Mesenchymal stem cell (in vitro differentiated cells and primary cell): ENCODE data around the gene BEST1.

Source experiments
- DNase-seq: peaks from one replicate; pipeline ENCODE4 v3.0.0-alpha.2; 2013
- H2AFZ ChIP-seq: one replicate; pipeline ENCODE4 v1.6.1; 2013; ENCODE audit warnings: low read depth, mild to moderate bottlenecking, control low read depth, inconsistent platforms, low read length, moderate library complexity
- H2AK5ac ChIP-seq: 2 replicates; pipeline ENCODE4 v1.6.1; 2013; ENCODE audit warnings: low read length, moderate library complexity, mild to moderate bottlenecking, inconsistent platforms; ENCODE audit not compliant: severe bottlenecking
- H2BK120ac ChIP-seq: one replicate; pipeline ENCODE4 v1.6.1; 2013; ENCODE audit warnings: low read depth, mild to moderate bottlenecking, inconsistent platforms, low read length, moderate library complexity
- H2BK12ac ChIP-seq, 2 experiments: one replicate each; pipeline ENCODE4 v1.6.1; 2013; ENCODE audit warnings: inconsistent platforms in 2 of 2, low read length in 2 of 2, mild to moderate bottlenecking in 2 of 2, moderate library complexity in 2 of 2, control low read depth in 1 of 2
- H2BK15ac ChIP-seq: one replicate; pipeline ENCODE4 v1.6.1; 2013; ENCODE audit warnings: mild to moderate bottlenecking, low read depth, inconsistent platforms; ENCODE audit not compliant: poor library complexity, severe bottlenecking
- H2BK5ac ChIP-seq: 2 replicates; pipeline ENCODE4 v1.6.1; 2013; ENCODE audit warnings: low read depth, mild to moderate bottlenecking, low read length, control low read depth, inconsistent platforms; ENCODE audit not compliant: poor library complexity, severe bottlenecking
- H3K14ac ChIP-seq, 2 experiments: one replicate each; pipeline ENCODE4 v1.6.1; 2013; ENCODE audit warnings: inconsistent platforms in 2 of 2, low read length in 2 of 2, control low read depth in 1 of 2, mild to moderate bottlenecking in 1 of 2, moderate library complexity in 1 of 2
- H3K18ac ChIP-seq, 2 experiments: one replicate each; pipeline ENCODE4 v1.6.1; 2013; ENCODE audit warnings: inconsistent platforms in 2 of 2, low read length in 2 of 2, control low read depth in 1 of 2, low read depth in 1 of 2, mild to moderate bottlenecking in 1 of 2
- H3K23ac ChIP-seq, 2 experiments: one replicate each; pipeline ENCODE4 v1.6.1; 2013; ENCODE audit warnings: inconsistent platforms in 2 of 2, low read length in 2 of 2, mild to moderate bottlenecking in 2 of 2, moderate library complexity in 2 of 2, control low read depth in 1 of 2
- H3K27ac ChIP-seq: 2 replicates; pipeline ENCODE4 v1.5.1; 2013; ENCODE audit warnings: mild to moderate bottlenecking, moderate library complexity, low read length, control low read depth, inconsistent platforms; ENCODE audit not compliant: poor library complexity, severe bottlenecking
- H3K27me3 ChIP-seq, 2 experiments: 2 replicates each; pipeline versions ENCODE4 v1.6.1 to v1.7.0; 2013; ENCODE audit warnings: low read length in 2 of 2, mild to moderate bottlenecking in 2 of 2, moderate library complexity in 2 of 2, control low read depth in 1 of 2, inconsistent platforms in 1 of 2; ENCODE audit not compliant: control insufficient read depth in 1 of 2, insufficient read depth in 1 of 2
- H3K36me3 ChIP-seq, 2 experiments: 2 replicates each; pipeline versions ENCODE4 v1.6.1 to v1.7.0; 2013; ENCODE audit warnings: low read length in 2 of 2, control low read depth in 1 of 2, inconsistent platforms in 1 of 2, low read depth in 1 of 2, mild to moderate bottlenecking in 1 of 2; ENCODE audit not compliant: insufficient read depth in 2 of 2, control insufficient read depth in 1 of 2
- H3K4ac ChIP-seq, 2 experiments: one replicate each; pipeline ENCODE4 v1.6.1; 2013; ENCODE audit warnings: inconsistent platforms in 2 of 2, low read length in 2 of 2, mild to moderate bottlenecking in 2 of 2, moderate library complexity in 2 of 2, control low read depth in 1 of 2, low read depth in 1 of 2
- H3K4me1 ChIP-seq: 2 replicates; pipeline ENCODE4 v1.6.1; 2013; ENCODE audit warnings: low read depth, low read length, control low read depth; ENCODE audit not compliant: control insufficient read depth, insufficient read depth
- H3K4me2 ChIP-seq: 2 replicates; pipeline ENCODE4 v1.6.1; 2013; ENCODE audit warnings: low read length, mild to moderate bottlenecking, inconsistent platforms; ENCODE audit not compliant: poor library complexity, severe bottlenecking
- H3K4me3 ChIP-seq, 2 experiments: 2 replicates each; pipeline versions ENCODE4 v1.5.1 to v1.7.0; 2013; ENCODE audit warnings: low read length in 2 of 2, mild to moderate bottlenecking in 2 of 2, control low read depth in 1 of 2, low read depth in 1 of 2; ENCODE audit not compliant: insufficient read depth in 1 of 2
- H3K79me1 ChIP-seq: replicated peaks from 2 replicates; pipeline ENCODE4 v1.6.1; 2013; ENCODE audit warnings: mild to moderate bottlenecking, control low read depth, low read length, inconsistent platforms; ENCODE audit not compliant: poor library complexity, severe bottlenecking
- H3K9ac ChIP-seq: 2 replicates; pipeline ENCODE4 v1.7.0; 2013; ENCODE audit warnings: mild to moderate bottlenecking, low read length, moderate library complexity
- H3K9me3 ChIP-seq: 2 replicates; pipeline ENCODE4 v1.7.0; 2013; ENCODE audit warnings: mild to moderate bottlenecking, low read length; ENCODE audit not compliant: control insufficient read depth
- H4K8ac ChIP-seq: one replicate; pipeline ENCODE4 v1.6.1; 2013; ENCODE audit warnings: inconsistent platforms, mild to moderate bottlenecking, low read length, moderate library complexity
- H4K91ac ChIP-seq: one replicate; pipeline ENCODE4 v1.6.1; 2013; ENCODE audit warnings: mild to moderate bottlenecking, low read length, inconsistent platforms
- WGBS: methylation state at CpG from one replicate; pipeline ENCODE4 v1.1.7; 2013; ENCODE audit warnings: mixed read lengths; 5-methylcytosine and 5-hydroxymethylcytosine counted together

BEST1 gene

DNA sequence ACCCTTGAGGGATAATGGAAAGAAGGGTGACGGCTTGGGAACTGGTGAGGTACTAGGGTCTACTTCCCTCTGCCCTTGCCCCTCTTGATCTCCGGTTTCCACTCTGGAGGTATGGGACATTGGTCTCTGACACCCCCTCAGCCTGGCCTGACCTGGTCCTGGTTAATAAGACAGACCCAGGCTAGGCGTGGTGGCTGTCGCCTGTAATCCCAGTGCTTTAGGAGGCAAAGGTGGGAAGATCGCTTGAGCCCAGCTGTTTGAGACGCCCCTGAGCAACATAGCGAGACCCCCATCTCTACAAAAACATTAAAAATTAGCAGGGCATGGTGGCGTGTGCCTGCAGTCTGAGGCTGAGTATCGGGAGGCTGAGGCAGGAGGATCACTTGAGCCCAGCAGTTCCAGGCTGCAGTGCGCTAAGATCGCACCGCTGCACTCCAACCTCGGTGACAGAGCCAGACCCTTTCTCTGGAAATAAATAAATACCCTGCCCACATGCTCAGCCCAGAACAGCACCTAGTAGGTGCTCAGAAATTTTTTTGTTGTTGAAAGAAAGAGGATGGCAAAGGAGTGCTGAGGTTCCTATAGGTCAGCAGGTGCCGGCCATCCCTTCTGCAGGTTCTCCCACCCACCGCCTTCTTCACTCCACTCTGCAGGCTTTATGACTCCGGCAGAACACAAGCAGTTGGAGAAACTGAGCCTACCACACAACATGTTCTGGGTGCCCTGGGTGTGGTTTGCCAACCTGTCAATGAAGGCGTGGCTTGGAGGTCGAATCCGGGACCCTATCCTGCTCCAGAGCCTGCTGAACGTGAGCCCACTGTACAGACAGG, 6.3 kb downstream of the BEST1 start:
- WGBS = 87% methylated on average over 20 of the region's 20 CpGs
- no peak overlapping the region for H3K23ac ChIP-seq
- H2BK5ac ChIP-seq = no peak overlapping the region
- no peaks in the 10 kb centered on the region for H3K9me3 ChIP-seq
- H3K36me3 ChIP-seq = peaks cover 3 to 42% of the 10 kb centered on the region in 2 experiments
- H4K91ac ChIP-seq = no peak overlapping the region
- H3K18ac ChIP-seq = no peak overlapping the region
- no peak for DNase-seq
- peak overlapping the region; percentile 91 for H3K9ac ChIP-seq
- H3K4me1 ChIP-seq = peaks cover 14% of the 10 kb centered on the region
- H3K27ac ChIP-seq = no peak overlapping the region
- H2AK5ac ChIP-seq = no peak overlapping the region
- H2BK120ac ChIP-seq = no peak overlapping the region
- no peak overlapping the region for H4K8ac ChIP-seq
- H2BK15ac ChIP-seq = peak overlapping the region; percentile 73
- peaks cover 0 to 23% of the 10 kb centered on the region in 2 experiments for H3K27me3 ChIP-seq
- no peak overlapping the region for H3K4me2 ChIP-seq
- no peak overlapping the region for H2AFZ ChIP-seq
- H3K4me3 ChIP-seq = peak overlapping the region in 1 of 2 experiments; percentile 76
- H2BK12ac ChIP-seq = peak overlapping the region in 1 of 2 experiments; percentile 20
- no peak overlapping the region for H3K4ac ChIP-seq
- no peak overlapping the region for H3K14ac ChIP-seq
- H3K79me1 ChIP-seq = no peaks in the 10 kb centered on the region

DNA sequence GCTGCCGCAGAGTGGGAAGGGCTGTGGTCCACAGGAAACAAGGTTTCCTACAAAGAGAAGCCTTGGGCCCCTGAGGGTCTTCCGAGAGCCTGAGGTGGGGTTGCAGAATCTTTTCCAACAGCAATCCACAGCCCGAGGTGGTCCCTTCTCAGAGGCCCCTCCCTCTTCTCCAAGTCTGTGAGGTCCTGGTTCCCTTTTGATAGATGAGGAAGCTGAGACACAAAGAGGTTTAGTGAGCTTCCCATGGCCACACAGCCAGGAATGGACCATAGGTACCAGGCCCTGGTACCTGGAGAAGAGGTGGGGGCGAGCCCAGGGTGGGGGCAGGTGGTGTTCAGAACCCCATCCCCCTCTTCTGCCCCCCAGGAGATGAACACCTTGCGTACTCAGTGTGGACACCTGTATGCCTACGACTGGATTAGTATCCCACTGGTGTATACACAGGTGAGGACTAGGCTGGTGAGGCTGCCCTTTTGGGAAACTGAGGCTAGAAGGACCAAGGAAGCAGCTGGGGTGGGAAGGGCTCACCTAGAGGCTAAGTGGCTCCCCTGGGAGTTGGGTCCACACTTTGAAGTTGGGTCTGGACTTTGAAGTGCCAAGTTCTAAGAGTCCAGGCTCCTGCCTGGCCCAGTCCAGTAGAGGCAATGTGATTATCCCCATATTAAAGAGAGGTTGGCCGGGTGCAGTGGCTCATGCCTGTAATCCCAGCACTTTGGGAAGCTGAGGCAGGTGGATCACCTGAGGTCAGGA, 7.0 kb downstream of the BEST1 start:
- no peak overlapping the region for H4K8ac ChIP-seq
- H3K79me1 ChIP-seq = no peaks in the 10 kb centered on the region
- no peak for DNase-seq
- H3K27me3 ChIP-seq = peaks cover 0 to 23% of the 10 kb centered on the region in 2 experiments
- no peak overlapping the region for H2BK120ac ChIP-seq
- no peak overlapping the region for H2BK15ac ChIP-seq
- H2AFZ ChIP-seq = no peak overlapping the region
- H3K18ac ChIP-seq = no peak overlapping the region
- H2BK5ac ChIP-seq = no peak overlapping the region
- 100% methylated on average over 6 of the region's 7 CpGs for WGBS
- no peak overlapping the region for H2AK5ac ChIP-seq
- no peak overlapping the region for H4K91ac ChIP-seq
- no peak overlapping the region for H3K4ac ChIP-seq
- no peak overlapping the region for H3K4me3 ChIP-seq
- no peak overlapping the region for H3K4me2 ChIP-seq
- no peak overlapping the region for H2BK12ac ChIP-seq
- no peak overlapping the region for H3K23ac ChIP-seq
- no peak overlapping the region for H3K9ac ChIP-seq
- H3K9me3 ChIP-seq = no peaks in the 10 kb centered on the region
- H3K36me3 ChIP-seq = peaks cover 3 to 42% of the 10 kb centered on the region in 2 experiments
- H3K4me1 ChIP-seq = peaks cover 22% of the 10 kb centered on the region
- H3K27ac ChIP-seq = no peak overlapping the region
- no peak overlapping the region for H3K14ac ChIP-seq

DNA sequence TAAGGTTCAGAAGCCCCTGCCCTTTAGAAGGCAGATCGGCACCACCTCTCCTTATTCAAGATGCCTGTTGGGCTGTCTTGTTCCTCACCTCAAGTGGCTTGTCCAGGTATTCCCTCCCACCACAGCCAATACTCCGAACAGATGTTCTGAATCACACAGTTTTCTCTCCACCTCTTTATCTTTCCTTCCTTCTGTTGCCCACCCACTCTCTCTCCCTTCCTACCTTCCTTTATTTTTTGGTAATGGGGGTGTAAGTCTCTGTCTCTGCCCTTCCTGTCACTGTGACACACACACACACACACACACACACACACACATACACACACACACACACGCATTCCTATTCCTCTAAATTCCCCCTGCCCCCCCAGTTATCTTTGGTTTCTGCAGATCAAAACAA, 8.4 kb downstream of the BEST1 start:
- no peak overlapping the region for H3K14ac ChIP-seq
- no peak overlapping the region for H2AK5ac ChIP-seq
- H3K9ac ChIP-seq = no peak overlapping the region
- no peak overlapping the region for H2AFZ ChIP-seq
- peaks cover 30% of the 10 kb centered on the region for H3K4me1 ChIP-seq
- no peak overlapping the region for H3K4ac ChIP-seq
- no peak overlapping the region for H3K4me2 ChIP-seq
- no peak overlapping the region for H3K27ac ChIP-seq
- no peak overlapping the region for H2BK12ac ChIP-seq
- H3K18ac ChIP-seq = no peak overlapping the region
- H3K9me3 ChIP-seq = no peaks in the 10 kb centered on the region
- no peak overlapping the region for H4K8ac ChIP-seq
- WGBS = 67% methylated on average over 3 of the region's 3 CpGs
- H4K91ac ChIP-seq = no peak overlapping the region
- H2BK5ac ChIP-seq = no peak overlapping the region
- no peak overlapping the region for H3K23ac ChIP-seq
- peaks cover 11 to 45% of the 10 kb centered on the region in 2 experiments for H3K36me3 ChIP-seq
- no peak overlapping the region for H2BK15ac ChIP-seq
- peaks cover 0 to 23% of the 10 kb centered on the region in 2 experiments for H3K27me3 ChIP-seq
- DNase-seq = no peak
- H3K4me3 ChIP-seq = no peak overlapping the region
- no peak overlapping the region for H2BK120ac ChIP-seq
- peaks cover 2% of the 10 kb centered on the region for H3K79me1 ChIP-seq

DNA sequence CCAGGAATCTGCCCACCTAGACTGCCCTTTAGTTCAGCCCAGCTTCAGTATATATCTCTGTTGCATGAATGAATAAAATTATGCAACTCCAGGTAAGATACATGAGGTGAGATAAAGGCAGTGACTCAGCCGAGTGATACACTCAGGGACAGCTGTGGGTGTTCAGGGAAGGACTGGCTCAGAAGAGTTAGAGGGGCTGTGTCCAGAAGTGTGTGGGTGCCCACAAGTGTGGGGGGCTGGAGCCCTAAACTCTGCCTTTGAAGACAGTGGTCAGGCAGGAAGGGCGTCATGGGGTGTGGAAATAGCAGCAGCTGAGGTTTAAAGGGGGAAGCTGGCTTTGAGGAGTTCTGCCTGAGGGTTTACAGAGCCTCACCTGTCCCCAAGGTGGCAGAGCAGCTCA, 9.0 kb downstream of the BEST1 start:
- H2BK15ac ChIP-seq = no peak overlapping the region
- DNase-seq = no peak
- no peaks in the 10 kb centered on the region for H3K9me3 ChIP-seq
- H3K36me3 ChIP-seq = peaks cover 16 to 50% of the 10 kb centered on the region in 2 experiments
- H3K4me1 ChIP-seq = peaks cover 34% of the 10 kb centered on the region
- H2AFZ ChIP-seq = no peak overlapping the region
- 45% methylated on average over 2 of the region's 2 CpGs for WGBS
- no peak overlapping the region for H2BK120ac ChIP-seq
- H3K14ac ChIP-seq = no peak overlapping the region
- H3K9ac ChIP-seq = no peak overlapping the region
- no peak overlapping the region for H3K27ac ChIP-seq
- no peak overlapping the region for H3K23ac ChIP-seq
- H3K4ac ChIP-seq = no peak overlapping the region
- H2BK12ac ChIP-seq = no peak overlapping the region
- H3K79me1 ChIP-seq = peaks cover 2% of the 10 kb centered on the region
- no peak overlapping the region for H3K4me2 ChIP-seq
- H3K4me3 ChIP-seq = no peak overlapping the region
- H3K18ac ChIP-seq = no peak overlapping the region
- H4K8ac ChIP-seq = no peak overlapping the region
- H2AK5ac ChIP-seq = no peak overlapping the region
- H3K27me3 ChIP-seq = peaks cover 0 to 23% of the 10 kb centered on the region in 2 experiments
- no peak overlapping the region for H4K91ac ChIP-seq
- H2BK5ac ChIP-seq = no peak overlapping the region
